Measurements from ENCODE around the gene ERCC8.

ERCC8 gene

DNA sequence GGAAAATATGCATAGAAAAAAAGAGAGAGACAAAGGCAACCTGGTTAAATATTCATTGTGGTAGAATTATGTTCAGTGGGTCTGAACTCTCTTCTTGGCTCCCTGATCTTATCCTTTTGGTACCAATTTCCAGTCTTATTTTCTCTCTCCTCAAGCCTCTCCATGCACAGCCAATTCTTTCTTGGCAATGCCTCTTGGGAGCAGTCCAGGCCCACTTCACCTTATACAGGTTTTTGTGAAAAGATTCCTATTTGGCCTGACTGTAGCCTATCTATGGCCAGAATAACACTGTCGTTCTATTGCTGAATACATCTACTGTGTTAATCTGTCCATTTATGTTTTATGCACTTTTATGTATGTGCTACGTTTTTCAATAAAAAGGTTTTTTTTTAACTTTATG, 103.5 kb downstream of the ERCC8 start:
- no peaks in the 10 kb centered on the region for H3K36me3 ChIP-seq (ENCODE audit: insufficient read depth, low read length)
- peaks cover 9% of the 10 kb centered on the region for H3K4me1 ChIP-seq (ENCODE audit: insufficient read depth, low read length)
- H3K9ac ChIP-seq (ENCODE audit: low read depth, low read length) = no peak overlapping the region
- no peaks in the 10 kb centered on the region for H3K9me3 ChIP-seq (ENCODE audit: control insufficient read depth, insufficient read depth, low read length)

DNA sequence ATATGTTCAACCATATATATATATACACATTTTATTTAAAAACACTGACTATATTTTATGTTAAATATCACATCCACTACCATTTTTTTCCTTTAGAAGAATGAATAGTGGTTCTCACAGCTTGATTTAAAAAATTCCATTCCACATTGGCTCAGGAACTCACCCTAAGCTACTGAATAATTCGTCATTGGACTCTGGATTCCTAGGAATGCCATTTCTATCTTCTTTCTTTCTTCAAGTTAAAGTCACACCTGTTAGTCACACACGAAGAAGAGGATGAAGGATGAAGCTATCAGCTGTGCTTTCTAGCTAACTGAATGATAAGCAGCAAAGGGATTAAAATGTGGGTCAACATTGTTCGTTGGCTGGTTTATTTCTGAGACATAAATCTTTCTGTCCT, 108.7 kb downstream of the ERCC8 start:
- H3K4me1 ChIP-seq (ENCODE audit: insufficient read depth, low read length) = peaks cover 16% of the 10 kb centered on the region
- H3K36me3 ChIP-seq (ENCODE audit: insufficient read depth, low read length) = no peaks in the 10 kb centered on the region
- H3K9me3 ChIP-seq (ENCODE audit: control insufficient read depth, insufficient read depth, low read length) = no peaks in the 10 kb centered on the region
- H3K9ac ChIP-seq (ENCODE audit: low read depth, low read length) = no peak overlapping the region

DNA sequence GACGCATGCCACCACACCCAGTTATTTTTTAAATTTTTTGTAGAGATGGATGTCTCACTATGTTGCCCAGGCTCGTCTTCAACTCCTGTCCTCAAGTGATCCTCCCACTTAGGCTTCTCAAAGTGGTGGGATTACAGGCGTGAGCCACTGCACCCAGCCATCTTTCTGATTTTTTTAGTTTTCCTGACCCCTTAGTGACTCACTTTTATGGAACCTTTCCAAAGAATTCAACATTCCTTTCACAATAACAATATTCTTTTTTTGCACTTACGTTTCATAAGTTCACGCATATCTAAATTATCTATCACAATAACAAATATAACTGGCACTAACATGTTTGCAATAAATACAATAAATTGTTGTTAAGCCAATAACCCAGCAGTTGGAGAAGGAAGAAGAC, 109.3 kb downstream of the ERCC8 start:
- Histone ChIP-seq H3K36me3 (ENCODE audit: insufficient read depth, low read length) (no peaks in the 10 kb centered on the region), H3K4me1 (ENCODE audit: insufficient read depth, low read length) (peaks cover 16% of the 10 kb centered on the region), H3K9me3 (ENCODE audit: control insufficient read depth, insufficient read depth, low read length) (no peaks in the 10 kb centered on the region), H3K9ac (ENCODE audit: low read depth, low read length) (no peak overlapping the region)

DNA sequence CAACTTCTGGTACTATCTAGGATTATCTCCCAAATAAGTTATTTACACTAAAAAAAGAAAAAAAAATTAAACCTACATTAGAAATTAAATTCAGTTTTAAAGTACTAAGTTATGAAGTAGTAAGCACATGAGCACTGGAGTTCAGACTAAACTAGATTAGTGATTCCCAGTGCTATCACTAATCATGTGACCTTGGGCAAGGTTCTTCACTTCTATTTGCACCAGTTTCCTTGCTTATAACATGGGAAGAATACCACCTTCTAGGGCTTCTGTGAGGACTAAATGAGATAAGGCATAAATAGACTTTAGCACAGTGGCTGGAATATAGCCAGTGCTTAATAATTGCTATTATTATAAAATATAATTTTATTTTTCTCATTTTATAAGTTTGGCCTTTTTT, 111.3 kb downstream of the ERCC8 start:
- H3K9me3 ChIP-seq (ENCODE audit: control insufficient read depth, insufficient read depth, low read length) = no peaks in the 10 kb centered on the region
- no peaks in the 10 kb centered on the region for H3K36me3 ChIP-seq (ENCODE audit: insufficient read depth, low read length)
- H3K9ac ChIP-seq (ENCODE audit: low read depth, low read length) = no peak overlapping the region
- H3K4me1 ChIP-seq (ENCODE audit: insufficient read depth, low read length) = peaks cover 16% of the 10 kb centered on the region

DNA sequence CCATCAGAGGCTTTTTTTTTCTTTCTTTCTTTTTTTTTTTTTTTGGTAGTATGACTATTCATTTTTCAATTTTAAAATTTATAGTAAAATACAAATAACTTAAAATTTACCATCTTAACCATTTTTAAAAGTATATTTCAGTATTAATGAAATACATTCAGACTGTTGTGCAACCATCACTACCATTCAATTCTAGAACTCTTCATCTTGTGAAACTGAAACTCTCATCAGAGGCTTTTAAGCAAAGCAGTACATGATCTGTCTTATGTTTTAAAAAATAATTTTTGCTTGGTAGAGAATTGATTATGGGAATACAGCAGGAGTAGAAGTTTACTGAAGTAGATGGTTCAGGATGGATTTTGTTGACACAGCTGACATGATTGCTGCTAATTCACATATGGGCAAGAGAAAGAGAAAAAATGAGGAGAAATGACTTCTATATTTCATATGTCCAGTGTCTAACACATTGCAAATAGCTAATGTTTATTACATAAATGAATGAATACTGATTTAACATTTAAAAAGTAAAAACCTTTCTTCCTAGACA, 114.2 kb downstream of the ERCC8 start:
- H3K9ac ChIP-seq (ENCODE audit: low read depth, low read length) = no peak overlapping the region
- no peaks in the 10 kb centered on the region for H3K9me3 ChIP-seq (ENCODE audit: control insufficient read depth, insufficient read depth, low read length)
- H3K36me3 ChIP-seq (ENCODE audit: insufficient read depth, low read length) = no peaks in the 10 kb centered on the region
- peaks cover 4% of the 10 kb centered on the region; the same call in 1 of the 2 replicates for H3K4me1 ChIP-seq (ENCODE audit: insufficient read depth, low read length)

DNA sequence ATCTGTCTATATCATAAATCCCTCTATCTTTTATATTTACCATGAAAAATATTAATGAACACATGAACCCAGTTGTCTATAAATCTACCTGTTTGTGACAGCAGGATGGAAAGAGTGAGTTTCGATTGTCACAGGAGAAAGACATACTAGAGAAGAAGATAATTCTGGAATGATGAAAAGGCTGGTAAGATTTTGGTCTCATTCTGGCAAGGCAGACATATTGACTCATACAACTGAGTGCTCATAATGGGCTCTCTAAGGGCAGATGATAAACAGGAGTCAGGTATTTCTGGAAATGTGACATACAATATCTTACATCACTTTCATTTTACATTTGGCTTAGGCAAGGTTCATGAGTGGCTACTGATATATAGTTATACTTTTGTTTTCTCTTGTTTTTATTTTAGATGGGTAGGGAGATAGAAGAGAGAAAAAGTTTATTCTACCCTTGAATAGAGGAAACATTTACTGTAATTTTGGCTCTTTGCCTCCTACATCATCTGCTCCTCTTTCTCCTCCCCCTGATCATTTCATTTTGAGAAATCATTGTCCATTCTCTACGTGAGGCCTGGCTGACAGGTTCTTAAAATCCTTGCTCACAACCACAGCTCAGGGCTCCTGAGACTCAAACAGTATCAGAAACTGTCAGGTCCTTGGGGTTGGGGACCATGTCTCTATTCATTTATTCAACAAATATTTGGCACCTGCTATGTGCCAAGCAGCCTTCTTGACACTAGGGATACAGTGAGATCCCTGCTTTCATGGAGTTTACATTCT, 115.2 kb downstream of the ERCC8 start:
- no peaks in the 10 kb centered on the region for H3K9me3 ChIP-seq (ENCODE audit: control insufficient read depth, insufficient read depth, low read length)
- no peaks in the 10 kb centered on the region for H3K36me3 ChIP-seq (ENCODE audit: insufficient read depth, low read length)
- H3K9ac ChIP-seq (ENCODE audit: low read depth, low read length) = no peak overlapping the region
- H3K4me1 ChIP-seq (ENCODE audit: insufficient read depth, low read length) = no peaks in the 10 kb centered on the region

DNA sequence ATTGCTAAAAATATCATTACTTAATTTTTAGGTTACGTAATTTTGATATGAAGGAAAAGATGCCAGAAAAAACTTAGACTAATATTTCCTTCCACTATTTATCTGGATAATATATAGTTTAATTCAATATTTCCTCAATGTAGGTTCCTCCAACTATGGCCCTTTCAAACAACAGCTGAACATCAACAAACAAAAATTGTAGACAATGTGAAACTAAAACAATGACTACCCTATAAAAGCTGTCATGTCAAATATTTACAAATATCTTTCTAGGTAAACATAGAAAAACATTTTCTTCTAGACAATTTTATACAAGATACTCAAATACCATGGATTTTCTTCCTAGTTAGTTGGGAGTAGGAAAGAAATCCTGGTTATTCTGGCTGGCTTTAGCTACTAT, 117.7 kb downstream of the ERCC8 start:
- H3K4me1 ChIP-seq (ENCODE audit: insufficient read depth, low read length) = no peaks in the 10 kb centered on the region
- H3K9ac ChIP-seq (ENCODE audit: low read depth, low read length) = no peak overlapping the region
- no peaks in the 10 kb centered on the region for H3K9me3 ChIP-seq (ENCODE audit: control insufficient read depth, insufficient read depth, low read length)
- H3K36me3 ChIP-seq (ENCODE audit: insufficient read depth, low read length) = no peaks in the 10 kb centered on the region

DNA sequence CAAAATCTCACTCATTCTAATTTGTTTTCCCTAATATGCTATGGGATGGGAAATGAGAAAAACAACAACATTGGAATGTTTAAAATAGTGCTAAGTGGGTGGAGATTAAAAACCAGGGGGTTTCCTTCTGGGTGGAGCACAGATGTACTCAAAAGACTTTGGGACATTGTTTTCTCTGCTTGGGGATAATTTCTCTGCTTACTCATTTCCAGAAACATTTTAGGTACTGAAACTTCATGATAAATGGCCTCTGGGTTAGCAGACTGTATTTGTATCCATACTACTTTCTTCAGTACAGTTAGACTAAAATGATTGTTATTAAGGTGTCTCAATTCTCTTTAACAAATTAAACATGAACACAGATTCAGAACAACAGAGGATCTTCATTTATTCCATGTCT, 118.2 kb downstream of the ERCC8 start:
- Histone ChIP-seq H3K9me3 (ENCODE audit: control insufficient read depth, insufficient read depth, low read length) (no peaks in the 10 kb centered on the region), H3K4me1 (ENCODE audit: insufficient read depth, low read length) (no peaks in the 10 kb centered on the region)

More for the DNA sequence above, 118.2 kb downstream of the ERCC8 start:
- H3K9ac ChIP-seq (ENCODE audit: low read depth, low read length) = no peak overlapping the region
- H3K36me3 ChIP-seq (ENCODE audit: insufficient read depth, low read length) = no peaks in the 10 kb centered on the region
